Measurements from ENCODE around the gene INPP5J.

- no peak for TF ChIP-seq HDGF (IDR thresholded peaks at IDR 0.05; ENCODE audit: borderline replicate concordance)
- no peak for TF ChIP-seq FOXA1 (IDR thresholded peaks at IDR 0.05)
- TF ChIP-seq ELF4 (IDR thresholded peaks at IDR 0.05) = no peak
- TF ChIP-seq TARDBP (IDR thresholded peaks at IDR 0.05) = no peak
- no peak for TF ChIP-seq ARNT (IDR thresholded peaks at IDR 0.05)
- no peak for TF ChIP-seq BHLHE40 (IDR thresholded peaks at IDR 0.05; ENCODE audit: borderline replicate concordance)
- TF ChIP-seq, protein P1, sequence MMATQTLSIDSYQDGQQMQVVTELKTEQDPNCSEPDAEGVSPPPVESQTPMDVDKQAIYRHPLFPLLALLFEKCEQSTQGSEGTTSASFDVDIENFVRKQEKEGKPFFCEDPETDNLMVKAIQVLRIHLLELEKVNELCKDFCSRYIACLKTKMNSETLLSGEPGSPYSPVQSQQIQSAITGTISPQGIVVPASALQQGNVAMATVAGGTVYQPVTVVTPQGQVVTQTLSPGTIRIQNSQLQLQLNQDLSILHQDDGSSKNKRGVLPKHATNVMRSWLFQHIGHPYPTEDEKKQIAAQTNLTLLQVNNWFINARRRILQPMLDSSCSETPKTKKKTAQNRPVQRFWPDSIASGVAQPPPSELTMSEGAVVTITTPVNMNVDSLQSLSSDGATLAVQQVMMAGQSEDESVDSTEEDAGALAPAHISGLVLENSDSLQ (IDR thresholded peaks at IDR 0.05) = no peak
- TF ChIP-seq SP1 (IDR thresholded peaks at IDR 0.05) = no peak
- no peak for TF ChIP-seq FOXM1 (IDR thresholded peaks at IDR 0.05; ENCODE audit: borderline replicate concordance)
- TF ChIP-seq L3MBTL2 (conservative IDR thresholded peaks at IDR 0.05) = no peak
Observed at GRCh38 chr22:31173386-31174145, 50.8 kb downstream of the INPP5J start.

All from HEK293T (cell line).